GM11168 (cell line): ENCODE data around the gene GPSM1.

ENCODE experiments used
- in situ Hi-C: fragments of 300-500 bp; cut with MboI; formaldehyde crosslinking; loops from one replicate; pipeline ENCODE4 v1.12.0; 2022; ENCODE audit warnings: low sequenced_read_pairs; ENCODE audit not compliant: unreplicated experiment

Gene GPSM1

DNA sequence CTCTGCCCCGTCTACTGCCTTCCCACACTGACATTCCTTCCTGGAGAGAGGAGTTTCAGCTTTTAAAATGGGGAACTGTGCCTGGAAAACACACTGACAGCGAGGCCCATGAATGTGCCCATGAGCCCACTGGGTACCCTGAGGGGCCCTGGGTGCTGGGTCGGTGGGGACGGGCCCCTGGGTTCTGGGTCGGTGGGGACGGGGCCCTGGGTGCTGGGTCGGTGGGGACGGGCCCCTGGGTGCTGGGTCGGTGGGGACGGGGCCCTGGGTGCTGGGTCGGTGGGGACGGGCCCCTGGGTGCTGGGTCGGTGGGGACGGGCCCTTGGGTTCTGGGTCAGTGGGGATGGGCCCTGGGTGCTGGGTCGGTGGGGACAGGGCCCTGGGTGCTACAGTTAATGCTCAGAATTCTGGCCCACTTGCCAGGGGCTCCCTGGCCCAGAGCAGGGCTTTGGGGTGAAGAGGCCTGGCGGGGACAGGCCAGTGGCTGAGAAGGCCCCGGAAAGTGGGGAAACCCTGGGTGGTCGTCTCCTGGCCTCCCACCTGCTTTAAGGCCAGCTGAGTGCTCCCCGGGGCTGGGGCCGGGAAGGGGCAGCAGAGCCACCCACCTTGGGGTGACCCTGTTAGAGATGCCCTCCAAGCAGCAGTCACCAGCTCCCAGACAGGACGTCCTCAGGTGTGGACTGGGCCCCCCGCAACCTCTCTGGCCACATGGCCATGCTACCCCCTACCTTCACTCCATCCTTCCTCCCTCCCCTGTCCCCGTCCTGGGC is 2.5 kb downstream of the GPSM1 start:
- in situ Hi-C loops: no loop called here

DNA sequence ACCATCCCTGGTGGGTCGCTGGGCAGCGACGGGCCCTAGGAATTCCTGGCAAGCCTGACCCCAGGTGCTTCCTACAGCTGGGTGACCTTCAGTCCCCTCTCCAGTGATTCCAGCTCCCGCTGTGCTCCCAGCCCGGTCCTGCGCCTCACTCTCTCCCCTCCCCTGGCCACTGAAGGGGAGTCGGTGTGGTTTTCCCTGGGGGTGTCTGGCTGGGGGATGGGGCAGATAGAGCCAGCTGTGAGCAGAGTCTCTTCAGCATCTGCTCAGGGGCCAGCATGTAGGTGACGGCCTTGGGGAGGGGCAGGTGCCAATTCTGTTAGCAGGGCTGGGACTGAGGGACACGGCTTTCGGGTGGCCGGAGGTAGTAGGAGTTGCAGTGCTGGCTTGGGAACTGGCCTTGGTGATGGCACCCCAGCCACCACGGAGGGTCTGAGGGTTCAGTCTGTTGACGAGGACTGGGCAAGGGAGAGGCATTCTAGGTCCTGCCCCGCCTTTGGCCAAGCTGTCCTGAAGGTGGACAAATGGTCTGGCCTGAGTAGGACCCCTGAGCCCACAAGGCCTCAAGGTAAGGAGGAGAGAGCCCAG is 3.2 kb downstream of the GPSM1 start:
- in situ Hi-C loops: no loop called here

DNA sequence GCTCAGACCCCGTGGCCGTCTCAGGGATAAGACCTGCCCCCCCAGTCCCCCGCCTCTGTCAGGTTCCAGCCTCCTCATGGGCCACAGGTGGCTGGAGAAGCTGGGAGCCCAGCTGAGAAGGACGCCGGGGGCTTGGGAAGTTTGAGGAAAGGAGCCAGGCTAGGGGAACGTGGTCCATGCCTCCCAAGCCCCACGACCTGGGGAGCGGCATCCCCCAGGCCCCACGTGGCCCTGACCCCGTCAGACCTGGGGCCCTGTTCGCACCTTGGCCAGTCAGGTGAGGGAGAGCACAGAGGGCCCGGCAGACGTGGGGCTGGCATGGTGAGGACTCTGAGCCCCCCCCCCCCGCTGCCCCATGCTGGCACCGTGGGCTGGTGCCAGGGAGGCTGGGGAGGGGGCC is 3.7 kb downstream of the GPSM1 start:
- in situ Hi-C loops: no loop called here

DNA sequence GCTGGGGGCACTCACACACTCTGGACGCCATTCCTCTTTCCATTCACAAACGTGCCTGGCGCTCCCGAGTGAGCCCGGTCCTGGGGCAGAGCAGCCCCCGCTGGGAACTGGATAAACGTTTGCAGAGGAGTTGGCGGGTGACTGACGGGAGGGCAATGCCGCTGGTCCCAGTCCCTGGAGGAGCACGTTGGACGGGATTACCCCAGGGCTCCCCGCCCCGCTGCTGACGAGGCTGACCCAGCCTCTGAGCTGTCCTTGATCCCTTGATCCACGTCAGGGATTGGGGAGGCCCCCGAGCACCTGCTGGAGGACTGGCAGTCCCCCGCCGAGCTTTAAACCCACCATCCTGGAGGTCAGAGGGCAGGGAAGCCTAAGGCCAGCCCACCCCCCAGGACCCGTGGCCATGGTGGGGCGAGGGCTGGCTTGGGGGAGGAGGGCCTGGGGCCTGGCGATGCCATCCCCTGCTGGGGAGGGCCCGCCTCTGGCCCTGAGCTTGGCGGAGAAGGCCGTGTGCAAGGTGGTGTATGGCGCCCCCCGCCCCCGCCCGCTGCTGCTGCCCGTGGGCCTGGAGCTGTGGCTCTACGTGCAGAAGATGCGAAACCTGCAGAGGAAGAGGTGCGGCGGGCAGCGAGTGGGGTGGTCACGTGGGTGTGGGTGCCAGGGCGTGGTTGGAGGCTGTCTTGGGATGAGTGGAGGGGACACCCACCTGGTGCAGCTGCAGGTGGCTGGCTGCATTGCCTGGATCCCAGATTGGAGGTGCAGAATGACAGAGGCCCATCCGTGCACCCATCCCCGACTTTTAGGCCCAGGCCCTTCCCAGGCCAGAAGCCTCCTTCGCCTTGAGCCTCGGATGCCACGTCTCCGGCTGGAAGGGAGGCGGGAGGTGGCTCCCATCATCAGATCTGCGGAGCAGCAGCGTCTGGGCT is 4.5 kb downstream of the GPSM1 start:
- in situ Hi-C loops: no loop called here

DNA sequence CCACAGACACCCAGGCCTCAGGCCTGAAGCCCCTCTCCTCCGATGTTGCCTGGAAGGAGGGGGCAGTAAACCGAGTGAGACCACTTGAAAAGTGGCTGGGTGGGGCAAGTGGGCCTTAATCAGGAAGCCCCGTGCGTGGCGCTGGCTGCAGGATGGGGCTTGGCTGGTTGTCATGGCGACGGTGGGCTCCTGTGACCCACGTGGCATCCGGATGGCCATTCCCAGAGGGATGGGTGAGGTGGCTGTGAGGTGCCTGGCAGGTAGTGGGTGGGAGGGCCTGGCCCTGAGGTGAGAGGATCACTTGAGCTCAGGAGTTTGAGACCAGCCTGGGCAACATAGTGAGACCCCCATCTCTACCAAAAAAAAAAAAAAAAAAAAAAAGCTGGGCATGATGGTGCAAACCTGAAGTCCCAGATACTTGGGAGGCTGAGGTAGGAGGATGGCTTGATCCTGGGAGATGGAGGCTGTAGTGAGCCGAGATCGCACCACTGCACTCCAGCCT is 5.2 kb downstream of the GPSM1 start:
- in situ Hi-C loops: no loop called here

DNA sequence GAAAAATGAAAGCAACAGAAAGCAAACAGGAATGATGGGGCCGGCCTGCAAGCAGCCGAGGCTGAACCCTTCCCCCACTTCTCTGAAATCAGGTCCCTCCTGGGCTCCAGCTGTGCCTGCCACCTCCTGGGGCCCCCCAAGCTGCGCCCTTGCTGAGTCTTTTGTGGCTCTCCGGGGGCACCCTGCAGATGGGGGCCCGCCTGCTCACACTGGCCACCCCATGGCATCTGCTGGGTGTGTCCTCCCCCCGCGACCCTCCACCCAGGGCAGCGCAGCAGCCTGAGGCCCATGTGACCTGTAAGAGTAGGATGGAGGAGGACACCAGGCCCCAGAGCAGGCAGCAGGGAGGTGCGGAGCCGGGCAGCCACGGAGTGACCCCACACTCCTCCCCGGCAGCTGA is 5.7 kb downstream of the GPSM1 start:
- in situ Hi-C loops: no loop called here

DNA sequence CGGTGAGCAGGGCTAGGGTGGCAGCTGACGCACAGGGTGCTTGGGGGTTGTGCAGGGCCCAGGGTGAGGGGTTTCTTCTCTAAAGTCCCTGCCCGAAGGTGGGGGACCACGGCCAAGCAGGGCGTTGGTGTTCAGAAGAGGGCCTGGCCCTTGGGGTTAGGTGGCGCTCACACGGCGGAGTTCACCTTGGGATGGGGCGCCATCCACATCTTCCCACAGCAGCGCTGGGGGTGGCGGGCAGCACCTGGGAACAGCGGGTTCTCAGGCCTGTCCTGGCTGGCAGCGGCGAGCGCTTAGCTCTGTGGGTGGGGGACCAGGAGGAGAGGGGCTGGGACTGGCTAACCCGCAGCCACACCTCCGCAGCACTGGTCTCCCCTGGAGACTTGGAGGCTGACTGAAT is 6.1 kb downstream of the GPSM1 start:
- in situ Hi-C loops: no loop called here

DNA sequence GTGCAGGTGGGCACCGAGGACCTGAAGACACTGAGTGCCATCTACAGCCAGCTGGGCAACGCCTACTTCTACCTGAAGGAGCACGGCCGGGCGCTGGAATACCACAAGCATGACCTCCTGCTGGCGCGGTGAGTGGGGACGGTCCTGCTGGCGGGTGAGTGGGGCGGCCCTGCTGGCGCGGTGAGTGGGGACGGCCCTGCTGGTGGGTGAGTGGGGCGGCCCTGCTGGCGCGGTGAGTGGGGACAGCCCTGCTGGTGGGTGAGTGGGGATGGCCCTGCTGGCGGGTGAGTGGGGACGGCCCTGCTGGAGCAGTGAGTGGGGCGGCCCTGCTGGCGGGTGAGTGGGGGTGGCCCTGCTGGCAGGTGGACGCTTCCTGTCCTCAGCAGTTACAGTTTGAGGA is 7.2 kb downstream of the GPSM1 start:
- in situ Hi-C loops: no loop called here

DNA sequence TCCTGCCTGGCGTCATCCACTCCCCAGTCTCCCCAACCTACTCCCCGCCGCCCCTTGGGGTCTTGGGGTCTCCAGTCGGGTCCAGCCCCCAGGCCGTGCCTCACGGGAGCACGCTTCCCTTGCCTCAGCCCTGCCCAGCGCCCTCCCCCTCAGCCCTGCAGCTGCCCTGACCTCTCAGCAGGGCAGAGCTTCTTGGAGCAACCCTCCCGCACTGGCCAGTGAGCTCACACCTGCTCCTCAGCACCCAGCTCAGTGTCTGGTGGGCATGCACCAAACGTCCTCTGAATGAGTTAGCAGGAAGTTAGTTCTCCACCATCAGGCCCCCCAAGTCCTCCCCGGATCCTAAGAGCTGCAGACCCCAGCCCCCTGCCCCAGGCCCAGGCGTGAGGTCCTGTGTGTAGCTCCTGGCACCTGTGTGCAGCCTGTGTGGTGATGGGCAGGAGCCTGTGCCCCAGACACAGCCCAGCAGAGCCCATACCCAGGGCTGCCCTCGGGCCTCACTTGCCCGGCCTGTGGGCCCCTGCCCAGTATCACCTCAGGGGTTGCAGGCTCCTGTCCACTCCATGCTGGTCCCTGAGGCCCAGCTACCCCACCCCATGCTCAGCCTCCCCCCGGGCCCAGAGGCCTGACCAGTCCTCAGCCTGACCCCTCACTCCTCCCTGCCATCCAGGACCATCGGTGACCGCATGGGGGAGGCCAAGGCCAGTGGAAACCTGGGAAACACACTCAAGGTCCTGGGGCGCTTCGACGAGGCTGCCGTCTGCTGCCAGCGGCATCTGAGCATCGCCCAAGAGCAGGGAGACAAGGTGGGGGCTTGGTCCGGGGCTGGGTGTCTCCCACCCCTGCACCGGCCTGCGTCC is 8.2 kb downstream of the GPSM1 start:
- in situ Hi-C loops: no loop called here

DNA sequence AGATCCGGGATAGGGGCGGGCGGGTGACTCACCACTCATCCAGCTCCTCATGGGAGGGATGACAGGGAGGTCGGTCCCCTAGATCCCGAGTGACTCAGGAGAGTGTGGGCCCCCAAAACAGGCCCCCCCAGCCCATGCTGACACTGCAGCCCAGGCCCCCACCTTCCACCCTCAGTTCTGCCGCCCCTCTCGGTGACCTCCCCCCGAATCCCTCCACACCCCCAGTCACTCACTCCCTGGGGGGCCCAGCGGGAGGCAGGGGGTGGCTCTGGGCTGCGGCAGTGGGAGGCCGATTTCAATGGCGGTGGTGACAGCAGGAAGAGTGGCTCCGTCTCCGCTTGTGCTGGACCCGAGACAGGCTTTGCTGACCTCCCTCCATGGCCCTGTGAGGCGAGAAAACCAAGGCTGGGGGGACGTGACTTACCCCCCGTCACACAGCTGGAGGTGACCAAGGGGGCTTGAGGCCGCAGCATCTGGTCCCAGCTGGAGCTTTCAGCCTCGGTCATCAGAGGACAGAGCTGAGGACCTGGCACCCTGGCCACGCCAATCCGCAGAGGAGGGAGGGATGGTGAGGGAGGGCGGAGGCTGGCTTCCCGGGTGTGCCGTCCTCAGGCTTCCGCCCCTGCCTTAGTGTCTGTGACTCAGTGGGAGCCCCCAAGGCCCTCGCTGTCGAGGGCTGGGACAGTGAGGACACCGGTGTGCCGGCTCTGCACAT is 9.0 kb downstream of the GPSM1 start:
- in situ Hi-C loops: no loop called here

DNA sequence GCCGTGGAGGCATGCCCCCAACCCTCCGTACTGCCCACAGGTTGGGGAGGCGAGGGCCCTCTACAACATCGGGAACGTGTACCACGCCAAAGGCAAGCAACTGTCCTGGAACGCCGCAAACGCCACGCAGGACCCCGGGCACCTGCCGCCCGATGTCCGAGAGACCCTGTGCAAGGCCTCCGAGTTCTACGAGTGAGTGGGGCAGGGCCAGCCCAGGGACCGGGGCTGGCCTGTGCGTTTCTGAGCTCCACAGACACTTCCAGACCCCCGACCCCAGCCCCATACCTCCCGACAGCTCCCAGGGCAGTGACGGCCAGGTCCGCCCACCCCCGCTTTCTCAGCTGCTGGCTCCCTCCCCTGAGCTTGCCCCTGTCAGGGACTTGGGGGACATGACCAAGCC is 9.5 kb downstream of the GPSM1 start:
- in situ Hi-C loops: no loop called here

DNA sequence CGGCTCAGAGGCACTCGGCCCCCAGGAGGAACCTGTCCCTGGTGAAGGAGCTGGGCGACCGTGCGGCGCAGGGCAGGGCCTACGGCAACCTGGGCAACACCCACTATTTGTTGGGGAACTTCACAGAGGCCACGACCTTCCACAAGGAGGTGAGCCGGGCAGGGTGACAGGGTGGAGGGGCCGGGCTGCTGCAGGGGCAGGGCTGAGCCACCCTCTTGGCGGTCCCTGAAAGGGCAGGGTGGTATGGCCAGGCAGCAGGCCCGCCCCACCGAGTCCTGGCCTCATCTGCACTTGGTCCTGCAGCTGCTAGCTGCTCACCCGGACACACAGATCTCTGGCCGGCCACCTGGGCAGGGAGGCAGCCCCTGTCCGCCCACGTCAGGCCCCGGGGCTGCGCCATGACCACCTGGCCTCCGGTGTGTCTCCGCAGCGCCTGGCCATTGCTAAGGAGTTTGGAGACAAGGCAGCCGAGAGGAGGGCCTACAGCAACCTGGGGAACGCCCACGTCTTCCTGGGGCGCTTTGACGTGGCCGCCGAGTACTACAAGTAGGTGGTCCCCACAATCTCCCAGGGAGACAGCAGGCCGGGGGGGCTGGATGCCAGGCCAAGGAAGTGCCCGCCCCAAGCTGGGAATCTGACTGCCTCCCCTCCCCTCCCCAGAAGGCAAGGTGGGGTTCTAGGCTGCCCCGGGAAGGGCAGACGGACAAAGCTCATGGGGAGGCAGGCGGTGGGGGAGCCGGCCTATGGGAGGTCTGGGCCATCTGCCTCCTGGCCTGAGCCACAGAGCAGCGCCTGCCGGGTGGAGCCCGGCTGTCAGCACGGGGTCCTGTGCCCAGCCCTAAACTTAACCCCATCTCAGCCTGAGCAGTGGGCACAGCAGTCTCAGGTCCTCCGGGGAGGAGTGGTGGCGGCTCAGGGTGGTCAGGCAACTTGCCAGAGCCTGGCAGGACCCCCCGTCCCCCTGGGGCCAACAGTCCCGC is 10.4 kb downstream of the GPSM1 start:
- in situ Hi-C loops: no loop called here

DNA sequence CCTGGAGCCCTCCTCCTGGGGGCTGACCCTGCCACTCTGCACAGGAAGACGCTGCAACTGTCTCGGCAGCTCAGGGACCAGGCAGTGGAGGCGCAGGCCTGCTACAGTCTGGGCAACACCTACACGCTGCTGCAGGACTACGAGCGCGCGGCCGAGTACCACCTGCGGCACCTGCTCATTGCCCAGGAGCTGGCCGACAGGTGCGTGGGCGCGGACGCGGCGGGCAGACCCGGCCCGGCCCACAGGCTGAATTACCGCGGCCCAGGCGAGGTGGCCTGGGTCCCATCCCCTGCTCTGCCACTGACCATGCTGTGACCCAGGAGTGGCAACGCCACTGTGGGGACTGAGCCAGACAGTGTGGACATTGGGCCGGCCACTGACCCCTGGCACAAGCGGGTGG is 11.2 kb downstream of the GPSM1 start:
- in situ Hi-C loops: no loop called here

DNA sequence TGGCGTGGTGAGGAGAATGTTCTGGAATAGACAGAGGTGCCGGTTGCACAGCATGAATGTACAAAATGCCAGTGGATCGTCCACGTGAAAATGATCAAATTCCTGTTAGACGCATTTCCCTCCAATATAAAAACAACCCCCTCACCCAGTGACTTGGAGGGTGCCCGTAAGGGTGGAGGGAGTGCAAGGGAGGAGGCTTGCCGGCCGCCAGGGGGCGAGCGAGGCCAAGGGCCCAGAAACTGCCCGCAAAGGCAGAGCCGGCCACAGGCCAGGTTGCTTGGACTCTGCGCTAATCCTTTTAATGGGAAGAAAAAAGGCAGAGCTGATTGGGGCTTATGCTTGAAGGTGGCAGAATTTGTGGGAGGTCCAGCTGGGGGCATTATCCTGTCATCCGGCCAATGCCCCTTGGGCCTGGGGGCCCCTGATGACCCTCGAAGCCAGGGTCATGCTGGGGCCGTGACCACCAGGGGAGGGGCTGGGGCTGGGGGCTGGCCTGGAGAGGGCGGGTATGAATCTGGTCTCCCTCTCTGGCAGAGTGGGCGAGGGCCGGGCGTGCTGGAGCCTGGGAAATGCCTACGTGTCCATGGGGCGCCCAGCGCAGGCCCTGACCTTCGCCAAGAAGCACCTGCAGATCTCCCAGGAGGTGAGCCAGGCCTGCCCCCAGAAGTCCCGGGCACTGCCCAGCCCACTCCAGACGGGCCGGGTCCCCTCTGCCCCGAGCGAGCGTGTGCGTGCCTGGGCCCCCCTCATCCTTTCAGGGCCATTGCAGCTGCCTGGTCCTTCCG is 12.0 kb downstream of the GPSM1 start:
- in situ Hi-C loops: no loop called here

DNA sequence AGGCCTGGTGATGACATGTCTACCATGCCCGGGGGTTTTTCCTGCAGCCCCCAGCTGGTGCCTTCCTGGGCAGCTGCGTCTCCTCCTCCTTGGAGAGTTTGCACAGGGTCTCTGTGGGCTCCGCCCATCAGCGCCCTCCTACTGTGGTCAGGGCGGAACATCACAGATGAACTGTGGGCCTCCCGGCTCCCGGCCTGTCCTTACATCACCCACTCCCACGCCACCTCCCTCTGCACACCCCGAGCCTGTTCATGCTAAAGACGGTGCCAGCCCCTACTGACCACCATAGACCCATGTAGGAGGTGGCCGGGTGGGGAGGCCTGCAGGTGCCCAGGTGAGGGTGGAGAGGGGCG is 12.6 kb downstream of the GPSM1 start:
- in situ Hi-C loops: no loop called here

DNA sequence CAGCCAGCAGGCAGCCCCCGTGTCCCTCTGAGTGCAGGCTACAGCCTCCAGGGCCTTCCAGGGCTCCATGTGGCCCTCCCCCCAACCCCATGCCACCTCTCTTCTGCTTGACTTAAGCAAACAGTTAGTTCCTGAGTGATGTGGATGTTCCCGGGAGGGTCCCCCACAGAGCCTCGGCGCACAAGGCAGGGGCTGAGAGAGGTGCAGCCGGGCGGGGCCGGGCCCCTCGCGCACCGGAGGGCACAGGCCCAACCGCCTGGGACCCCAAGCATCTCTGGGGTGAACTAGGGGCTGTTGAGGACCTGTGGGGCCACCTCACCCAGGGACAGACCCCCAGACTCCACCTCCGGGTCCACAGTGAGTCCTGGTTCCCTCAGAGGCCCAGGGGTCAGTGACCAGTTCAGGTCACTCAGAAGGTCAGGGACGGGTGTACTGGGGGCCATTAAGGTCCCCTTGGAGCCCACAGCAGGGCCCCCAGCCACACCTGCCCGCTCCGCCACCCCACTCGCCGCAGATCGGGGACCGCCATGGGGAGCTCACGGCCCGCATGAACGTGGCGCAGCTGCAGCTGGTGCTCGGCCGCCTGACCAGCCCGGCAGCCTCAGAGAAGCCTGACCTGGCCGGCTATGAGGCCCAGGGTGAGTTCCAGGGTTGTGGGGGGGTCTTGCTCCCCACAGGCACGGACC is 13.2 kb downstream of the GPSM1 start:
- in situ Hi-C loops: no loop called here

DNA sequence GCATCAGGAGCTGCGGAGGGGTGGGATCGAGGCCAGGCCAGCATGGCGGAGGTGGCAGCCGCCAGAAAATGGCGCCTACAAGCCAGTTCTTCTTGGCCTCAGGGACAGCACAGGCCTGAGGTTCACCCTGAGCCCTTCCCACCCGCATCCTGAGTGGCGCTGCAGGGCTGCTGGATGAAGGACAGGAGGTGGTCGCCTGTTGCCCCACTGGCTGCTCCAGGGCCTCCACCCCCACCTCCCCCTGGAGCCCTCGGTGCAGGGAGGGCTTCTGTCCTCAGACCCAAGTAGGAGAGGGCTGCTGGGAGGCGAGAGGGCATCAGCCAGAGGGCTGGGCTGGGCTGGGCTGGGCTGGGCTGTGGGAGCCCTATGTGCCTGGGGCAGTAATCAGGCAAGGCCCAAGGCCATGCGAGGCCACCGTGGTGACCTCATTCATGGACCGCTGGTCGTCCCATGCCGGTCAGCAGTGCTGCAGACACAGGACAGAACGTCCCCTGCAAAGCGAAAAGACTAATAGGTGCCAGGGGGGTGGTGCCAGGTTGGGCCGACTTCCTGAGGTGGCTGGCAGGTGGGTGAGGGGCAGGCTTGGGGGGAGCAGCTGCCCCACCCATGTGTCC is 13.8 kb downstream of the GPSM1 start:
- in situ Hi-C loops: no loop called here
